Omental fat pad (tissue), 4 donors: Measurements from ENCODE around the gene COPS7A. TPM values are rescaled to one million over a fixed set of nuclear protein-coding genes. Genes with fewer than 3 reads are reported as not detected.

Experiments
- ATAC-seq: fragments of 150-250 bp; one replicate; pipeline ENCODE4 v1.9.1; 2016; ENCODE audit warnings: mild to moderate bottlenecking, moderate library complexity; ENCODE audit not compliant: low FRiP score
- DNase-seq: peaks from one replicate; pipeline ENCODE4 v3.0.0-alpha.2; 2019; ENCODE audit warnings: low spot score
- CTCF ChIP-seq, 3 donors: fragments of 450-650 bp; IDR thresholded peaks; one replicate each; pipeline ENCODE4 v1.5.1; 2016 to 2017; ENCODE audit warnings: antibody characterized with exemption in 3 of 3, mild to moderate bottlenecking in 3 of 3, moderate library complexity in 2 of 3
- total RNA-seq, 4 donors: library from RNA; depleted of rRNA; stranded (reverse); fragments of >200 nt; gene quantifications; one replicate each; pipeline ENCODE4 v1.1.0, GENCODE V29; 2016

COPS7A gene
- total RNA-seq, 4 donors from 2014 or later: 51.2 to 64.0 (median 62.7) TPM

- TF ChIP-seq CTCF (IDR thresholded peaks at IDR 0.05): no peak
- ATAC-seq: no peak
- DNase-seq: no peak
Measured at GRCh38 chr12:6691473-6691872, 32.4 kb upstream of the COPS7A start.

GRCh38 chr12:6692888-6693287 lies 31.0 kb upstream of the COPS7A start:
- ATAC-seq (no peak), DNase-seq (no peak)
- TF ChIP-seq CTCF (IDR thresholded peaks at IDR 0.05): no peak

- DNase-seq (no peak), ATAC-seq (no peak)
- TF ChIP-seq CTCF (IDR thresholded peaks at IDR 0.05): no peak
Measured at GRCh38 chr12:6693832-6694355, 30.0 kb upstream of the COPS7A start.

GRCh38 chr12:6694701-6695100 lies 29.1 kb upstream of the COPS7A start:
- ATAC-seq: no peak
- DNase-seq: no peak
- no peak for TF ChIP-seq CTCF (IDR thresholded peaks at IDR 0.05)

GRCh38 chr12:6695313-6696045 lies 28.4 kb upstream of the COPS7A start:
- DNase-seq: no peak
- ATAC-seq: no peak
- no peak for TF ChIP-seq CTCF (IDR thresholded peaks at IDR 0.05)

GRCh38 chr12:6696690-6697583 lies 26.9 kb upstream of the COPS7A start:
- no peak for DNase-seq
- no peak for ATAC-seq
- no peak for TF ChIP-seq CTCF (IDR thresholded peaks at IDR 0.05)
